SIG-M5 treated with dmso at 0.1 percent for 504 hours (cell line): ENCODE data around the gene DHX58.
A peak's percentile ranks its signal among the peaks of the same experiment; 100 is the strongest.
"Not testable (repeated sequence)": the region's sequence is repeated elsewhere in the genome, so short reads cannot be mapped to it uniquely, and the experiment has no call there.

Experiments
- DNase-seq: peaks from one replicate; lab custom pipeline; 2025; ENCODE audit not compliant: unreplicated experiment; lab: John Stamatoyannopoulos, UW

DHX58 gene

GRCh38 chr17:42112552-42113176 is at the start of gene DHX58:
TSS of gene DHX58 (minus strand) at chr17:42112714. CDS start at chr17:42111892, 822 bp downstream.
- peak; percentile 96 for DNase-seq

- no peak for DNase-seq
These were observed 48.0 kb upstream of the DHX58 start for GRCh38 chr17:42160531-42160910.

- DNase-seq: no peak
These were observed 47.4 kb upstream of the DHX58 start for GRCh38 chr17:42159796-42160530.

- no peak for DNase-seq
These were observed 43.1 kb upstream of the DHX58 start for GRCh38 chr17:42155614-42156045.

GRCh38 chr17:42153919-42154742 is 41.6 kb upstream of the DHX58 start:
- DNase-seq: peak; percentile 61

GRCh38 chr17:42146911-42147607 is 34.5 kb upstream of the DHX58 start:
- DNase-seq: no peak

GRCh38 chr17:42143138-42143537 is 30.6 kb upstream of the DHX58 start:
- DNase-seq: not testable (repeated sequence)

GRCh38 chr17:42142371-42142896 is 29.9 kb upstream of the DHX58 start:
- DNase-seq: no peak

- no peak for DNase-seq
These were observed 28.9 kb upstream of the DHX58 start for GRCh38 chr17:42141382-42141781.

GRCh38 chr17:42140690-42141089 is 28.2 kb upstream of the DHX58 start:
- not testable (repeated sequence) for DNase-seq

GRCh38 chr17:42138749-42139492 is 26.4 kb upstream of the DHX58 start:
- DNase-seq: no peak

GRCh38 chr17:42136654-42137051 is 24.1 kb upstream of the DHX58 start:
- DNase-seq: no peak

- peak; percentile 35 for DNase-seq
These were observed 23.4 kb upstream of the DHX58 start for GRCh38 chr17:42135664-42136653.

GRCh38 chr17:42135151-42135550 is 22.6 kb upstream of the DHX58 start:
- DNase-seq: no peak

GRCh38 chr17:42133461-42134041 is 21.0 kb upstream of the DHX58 start:
- DNase-seq: no peak

GRCh38 chr17:42132941-42133340 is 20.4 kb upstream of the DHX58 start:
- peak; percentile 38 for DNase-seq

GRCh38 chr17:42131981-42132432 is 19.5 kb upstream of the DHX58 start:
- no peak for DNase-seq

GRCh38 chr17:42131232-42131631 is 18.7 kb upstream of the DHX58 start:
- no peak for DNase-seq
